NCI-H446 (cell line): ENCODE data around the gene MFSD6.
"Not testable (repeated sequence)": the region's sequence is repeated elsewhere in the genome, so short reads cannot be mapped to it uniquely, and the experiment has no call there.

Experiments used
- DNase-seq, 2 experiments: peaks; one replicate each; lab custom pipeline; 2025; lab: John Stamatoyannopoulos, UW

The MFSD6 gene

DNA sequence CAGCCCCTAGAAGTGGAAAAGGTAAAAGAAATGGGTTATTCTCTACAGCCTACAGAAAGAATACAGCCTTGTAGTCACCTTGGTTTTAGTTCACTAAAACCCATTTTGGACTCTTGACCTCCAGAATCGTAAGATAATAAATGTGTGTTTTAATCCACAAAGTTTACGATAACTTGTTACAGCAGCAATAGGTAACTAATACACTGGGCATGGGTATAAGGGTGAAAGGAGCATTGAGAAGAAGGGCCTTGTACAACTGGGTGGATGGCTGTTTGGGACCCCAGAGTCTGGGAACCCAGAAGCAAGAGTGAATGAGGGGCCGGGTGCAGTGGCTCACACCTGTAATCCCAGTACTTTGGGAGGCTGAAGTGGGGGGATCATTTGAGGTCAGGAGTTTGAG, 2.2 kb upstream of the MFSD6 start:
- DNase-seq, result no peak

DNA sequence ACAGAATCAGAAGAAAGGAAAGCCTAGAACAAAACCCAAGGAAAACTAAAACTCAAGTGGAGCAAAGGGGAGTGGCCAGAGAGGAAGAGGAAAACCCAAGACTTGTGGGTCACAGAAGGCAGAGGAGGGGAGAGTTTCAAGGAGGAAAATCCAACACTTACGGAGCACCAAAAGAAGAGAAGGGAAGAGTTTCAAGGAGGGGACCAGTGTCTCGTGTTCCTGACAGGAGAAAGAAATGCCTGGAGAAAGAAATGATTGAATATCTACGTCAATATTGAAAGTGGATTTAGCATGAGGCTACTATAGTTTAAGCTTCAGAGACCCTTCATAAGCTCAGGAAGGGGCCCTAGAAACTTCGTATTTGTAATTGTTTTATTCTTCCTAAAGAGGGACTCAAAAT, 1.4 kb upstream of the MFSD6 start:
- no peak for DNase-seq

DNA sequence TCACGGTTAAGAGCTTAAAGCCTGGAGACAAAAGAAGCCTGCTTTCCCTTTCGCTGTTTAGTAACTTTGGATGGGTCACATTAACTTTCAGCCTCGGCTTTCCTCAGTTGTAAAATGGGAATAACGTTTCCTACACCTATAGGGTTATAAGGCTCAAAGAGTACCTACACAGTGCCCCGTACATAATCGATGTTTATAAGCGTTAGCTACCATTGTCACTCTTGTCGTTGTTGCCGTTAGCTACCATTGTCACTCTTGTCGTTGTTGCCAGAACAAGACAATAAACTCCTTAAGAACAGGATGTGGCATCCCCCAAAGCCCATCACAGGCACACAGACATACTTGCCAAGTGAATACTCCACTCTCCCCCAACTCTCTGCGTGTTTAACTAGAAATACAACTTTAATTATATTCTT, 901 bp upstream of the MFSD6 start:
- DNase-seq, result no peak

DNA sequence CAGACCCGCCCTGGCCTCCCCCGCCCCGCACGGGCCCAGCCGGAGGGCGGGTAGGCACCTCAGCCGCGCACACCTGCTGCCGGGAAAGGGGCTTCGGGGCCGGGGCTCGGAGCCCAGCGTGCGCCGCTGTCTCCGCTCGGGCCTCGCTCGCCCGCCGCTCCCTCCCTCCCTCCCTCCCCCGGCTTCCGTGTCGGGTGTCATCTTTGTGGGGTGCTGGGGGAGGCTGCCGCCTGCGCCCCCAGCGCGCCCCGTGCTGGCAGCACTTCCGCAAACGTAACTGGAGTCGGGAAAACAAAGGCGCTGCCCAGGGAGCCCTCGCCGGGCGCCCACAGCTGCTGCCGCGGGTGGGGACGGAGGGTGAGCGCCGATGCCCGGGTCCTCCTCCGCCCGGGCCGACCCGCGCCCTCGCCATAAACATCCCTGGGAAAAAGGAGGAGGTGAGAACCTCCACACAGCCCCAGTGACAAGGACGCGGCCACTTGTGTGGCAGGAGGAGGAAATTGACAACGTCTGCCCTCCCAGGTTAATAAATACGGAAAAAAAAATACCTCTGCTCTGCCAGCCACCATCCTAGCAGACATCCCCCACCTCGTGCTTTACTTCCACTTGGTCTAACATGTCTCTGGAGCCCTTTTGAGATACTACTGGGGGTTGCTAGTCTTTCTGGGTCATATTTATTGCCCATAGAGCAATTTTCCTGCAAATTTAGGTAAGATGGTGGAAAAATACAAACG, 550 bp downstream of the MFSD6 start:
- no peak for DNase-seq

DNA sequence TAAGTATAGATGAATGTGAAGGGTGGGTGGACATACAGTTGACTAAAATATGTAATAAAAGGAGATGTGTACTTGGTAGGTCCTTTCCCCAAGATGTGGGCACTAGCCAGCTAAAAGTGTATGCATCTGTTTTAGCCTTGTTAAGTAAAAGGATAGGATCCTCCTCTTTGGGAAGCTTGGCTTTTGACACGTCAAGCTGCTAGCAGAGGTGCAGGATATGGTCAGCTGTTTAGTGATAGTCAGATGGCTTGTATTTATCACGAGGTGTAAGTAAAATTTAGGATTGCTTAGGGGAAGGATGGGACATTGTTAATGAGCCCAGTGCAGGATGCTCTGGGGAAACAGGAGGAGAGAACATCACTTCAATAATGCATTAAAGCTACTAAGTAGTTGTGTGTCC, 1.5 kb downstream of the MFSD6 start:
- peak in 1 of 2 experiments; percentile 13 for DNase-seq

DNA sequence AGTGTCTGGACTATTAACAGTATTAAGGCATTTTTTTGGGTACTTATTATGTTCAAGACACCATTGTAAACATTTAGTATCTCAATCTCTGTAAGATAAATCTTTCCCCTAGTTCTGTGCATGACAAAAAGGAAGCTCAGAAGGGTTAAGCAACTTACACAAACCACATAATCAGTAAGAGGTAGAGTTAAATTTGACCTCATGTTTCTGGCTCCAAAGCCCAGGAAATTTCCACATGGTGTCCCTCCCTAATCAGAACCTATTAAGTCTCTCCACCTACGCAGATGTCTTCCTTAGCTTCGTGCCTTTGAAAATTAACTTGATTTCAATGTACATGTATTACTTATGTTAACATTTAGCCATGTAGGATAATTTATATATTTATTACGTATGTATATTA, 2.0 kb downstream of the MFSD6 start:
- no peak for DNase-seq

DNA sequence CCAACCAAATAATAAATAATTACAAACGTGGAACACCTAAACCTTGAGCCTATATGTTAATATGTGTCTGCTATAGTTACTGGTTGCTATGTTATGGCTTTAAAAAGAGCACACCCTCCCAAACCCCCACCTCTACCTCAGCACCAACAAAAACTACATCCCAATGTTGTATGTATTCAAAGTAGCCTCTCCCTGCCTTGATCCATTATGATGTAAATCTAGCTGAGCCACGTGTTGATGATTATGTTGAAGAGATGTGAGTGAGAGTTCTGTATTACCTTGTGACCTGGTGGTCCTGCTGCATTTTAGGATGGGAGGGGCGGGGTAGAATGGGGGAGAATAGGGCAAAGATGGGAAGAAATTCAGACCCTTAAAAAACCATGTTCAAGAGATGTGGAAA, 4.8 kb downstream of the MFSD6 start:
- DNase-seq, result no peak

DNA sequence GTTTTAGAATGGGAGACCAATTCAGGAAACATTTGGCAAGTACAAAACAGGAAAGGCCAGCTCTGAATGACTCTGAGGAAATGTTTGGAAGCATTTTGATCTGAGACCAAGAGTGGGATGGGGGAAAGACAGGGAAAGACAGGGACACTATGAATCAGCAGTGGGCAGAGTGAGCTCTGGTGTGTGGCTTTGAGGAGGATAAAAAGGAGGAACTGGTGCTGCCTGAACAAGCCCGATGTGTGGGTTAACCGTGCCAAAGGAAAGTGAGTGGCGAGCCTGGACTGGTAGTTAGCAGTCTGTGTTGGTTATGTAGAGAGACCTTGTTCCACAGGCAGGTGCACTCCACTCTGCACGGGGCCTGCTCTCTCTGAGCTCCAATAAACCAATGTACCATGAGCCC, 5.3 kb downstream of the MFSD6 start:
- peak in 1 of 2 experiments; percentile 58 for DNase-seq

DNA sequence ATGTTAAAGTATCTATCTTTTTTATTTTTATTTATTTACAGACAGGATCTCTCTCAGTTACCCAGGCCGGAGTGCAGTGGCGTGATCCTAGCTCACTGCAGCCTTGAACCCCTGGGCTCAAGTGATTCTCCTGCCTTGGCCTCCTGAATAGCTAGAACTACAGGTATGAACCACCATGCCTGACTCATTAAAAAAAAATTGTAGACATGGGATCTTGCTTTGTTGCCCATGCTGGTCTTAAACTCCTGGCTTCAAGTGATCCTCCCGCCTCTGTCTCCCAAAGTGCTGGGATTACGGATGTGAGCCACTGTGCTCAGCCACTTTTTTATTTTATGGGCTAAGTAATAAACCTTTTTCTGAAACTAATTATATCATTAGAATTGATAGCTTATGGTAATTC, 7.1 kb downstream of the MFSD6 start:
- no peak for DNase-seq

DNA sequence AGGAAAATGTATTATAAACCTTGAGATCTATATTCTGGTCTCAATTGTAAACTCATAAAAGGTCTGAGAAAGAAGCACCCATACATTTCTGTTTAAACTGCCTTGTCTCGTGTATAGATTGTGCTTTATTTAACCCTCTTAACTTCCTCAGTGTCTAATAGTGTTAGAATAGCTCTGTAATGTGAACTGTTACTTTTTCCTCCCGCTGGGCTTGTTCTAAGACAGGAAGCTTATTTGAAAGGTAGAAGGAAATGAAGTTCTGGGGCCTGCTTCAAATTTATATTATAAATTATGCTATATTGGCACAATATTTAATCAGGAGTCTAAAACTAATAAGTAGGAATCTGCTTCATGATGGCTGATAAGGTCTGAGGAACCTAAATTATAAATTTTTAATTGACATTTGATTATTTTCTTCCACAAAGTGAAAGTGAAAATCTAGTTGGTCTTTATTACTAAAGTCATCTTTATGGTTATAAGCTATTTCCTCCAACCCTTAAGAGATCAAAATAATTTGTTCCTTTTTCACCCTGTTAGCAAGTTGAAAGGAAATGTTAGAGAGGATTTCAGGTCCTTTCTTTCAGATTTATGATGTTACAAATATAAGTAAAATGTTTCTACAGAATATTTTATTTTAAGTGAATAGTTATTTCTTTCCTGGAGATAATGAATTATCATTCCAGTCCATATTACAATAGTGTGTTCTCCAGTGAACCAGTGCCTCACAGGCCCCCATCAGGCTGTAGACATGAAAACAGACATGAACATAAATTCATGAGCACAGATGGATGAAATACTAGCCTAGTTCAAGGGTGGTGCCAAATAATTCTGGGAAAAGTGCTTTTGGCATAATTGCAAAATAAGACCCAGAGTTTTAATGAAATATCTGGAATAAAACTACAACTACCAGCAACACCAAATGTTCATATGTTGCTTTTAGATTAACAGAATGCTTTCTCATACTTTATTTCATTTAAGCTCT, 7.9 kb downstream of the MFSD6 start:
- peak; percentile 69 to 90 for DNase-seq

DNA sequence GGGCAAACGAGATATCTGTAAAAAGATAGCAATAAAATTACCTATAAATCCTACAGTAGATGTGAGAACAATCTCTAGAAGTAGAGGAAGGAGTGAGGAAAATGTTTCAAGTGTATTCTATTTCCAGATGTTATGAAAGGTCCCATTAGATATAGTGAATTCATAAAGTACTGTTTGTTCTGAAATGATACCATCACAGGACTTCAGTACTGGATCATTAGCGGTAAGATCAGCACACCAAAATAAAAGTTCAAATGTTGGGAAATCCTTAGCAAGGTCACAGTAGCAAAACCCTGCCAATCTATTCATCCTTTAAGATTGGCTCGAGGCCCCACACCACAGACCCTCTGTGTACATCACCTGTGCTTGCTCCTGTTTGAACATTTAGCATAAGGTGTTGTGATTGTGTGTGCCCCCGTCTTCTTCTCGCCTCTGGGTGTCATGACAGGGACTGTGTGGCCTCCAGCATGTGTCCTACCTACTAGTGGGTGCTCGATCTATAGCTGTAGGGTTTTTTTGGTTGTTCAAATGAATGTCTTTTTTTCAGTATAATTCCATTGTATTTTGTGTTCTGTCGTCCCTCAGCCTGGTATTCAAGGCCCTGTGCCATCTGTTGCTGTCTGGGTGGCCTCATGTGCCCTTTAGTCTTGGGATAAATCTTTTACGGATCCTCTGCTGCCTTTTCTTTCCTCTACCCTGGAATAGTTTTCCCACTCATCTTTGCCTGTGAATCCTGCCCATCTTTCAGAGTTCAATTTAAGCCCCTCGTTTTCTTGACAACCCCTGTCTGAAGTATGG, 9.1 kb downstream of the MFSD6 start:
- DNase-seq, result peak in 1 of 2 experiments; percentile 8

DNA sequence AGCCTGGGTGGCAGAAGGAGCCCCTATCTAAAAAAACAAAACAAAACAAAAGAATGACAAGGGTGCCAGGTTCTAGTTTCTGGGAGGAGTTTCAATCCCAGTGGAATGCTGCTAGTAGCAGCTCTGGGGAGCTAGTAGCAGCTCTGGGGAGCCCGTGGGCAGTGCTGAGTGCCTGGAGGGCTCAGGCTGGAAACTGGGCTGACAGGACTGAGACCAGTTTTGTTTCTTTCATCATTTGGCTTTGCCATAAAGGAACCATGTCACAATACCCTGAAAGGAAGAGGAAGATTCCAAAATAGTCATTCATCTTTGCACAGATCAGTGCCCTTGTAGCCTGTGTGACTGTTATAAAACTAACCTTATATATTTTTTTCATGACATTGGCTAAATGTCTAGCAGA, 10.6 kb downstream of the MFSD6 start:
- no peak for DNase-seq

DNA sequence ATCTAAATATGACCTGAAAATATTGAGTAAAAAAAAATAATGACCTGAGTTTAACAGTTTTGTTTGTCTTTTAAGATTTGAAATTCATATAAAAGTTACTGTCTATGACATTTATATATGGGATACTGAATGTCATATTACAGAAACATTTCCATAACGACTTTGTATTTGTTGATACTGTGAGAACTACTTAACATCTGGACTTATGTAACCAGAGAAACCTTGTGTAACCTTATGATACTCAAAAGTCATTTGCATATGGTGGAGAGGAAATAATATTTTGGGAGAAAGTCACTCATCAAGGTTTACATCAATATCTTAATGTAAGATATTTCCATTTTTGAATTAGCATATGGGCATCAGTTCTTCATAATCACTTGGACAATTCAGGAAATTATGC, 12.6 kb downstream of the MFSD6 start:
- no peak for DNase-seq

DNA sequence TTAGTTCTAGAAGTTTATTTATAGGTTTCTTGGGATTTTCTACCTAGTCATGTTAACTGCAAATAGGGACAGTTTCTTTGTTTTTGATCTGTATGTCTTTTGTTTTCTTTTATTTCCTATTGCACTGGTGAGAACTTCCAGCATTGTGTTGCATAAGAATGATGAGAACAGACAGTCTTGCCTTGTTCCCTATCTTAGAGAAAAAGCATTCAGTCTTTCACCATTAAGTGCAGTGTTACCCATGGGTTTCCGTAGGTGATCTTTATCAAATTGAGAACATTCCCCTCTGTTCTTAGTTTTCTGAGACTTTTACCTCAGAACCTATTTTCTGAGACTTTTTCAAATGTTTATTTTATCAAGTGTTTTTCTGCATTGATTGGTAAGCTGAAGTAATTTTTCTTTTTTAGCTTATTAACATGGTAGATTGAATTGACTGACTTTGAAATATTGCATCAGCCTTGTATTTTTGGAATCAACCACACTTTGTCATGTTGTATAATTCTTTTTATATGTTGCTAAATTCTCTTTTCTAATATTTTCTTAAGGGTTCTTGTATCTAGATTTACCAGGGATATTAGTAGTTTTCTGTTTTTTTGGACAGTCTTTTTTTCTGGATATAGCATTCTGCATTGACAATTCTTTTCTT, 17.2 kb downstream of the MFSD6 start:
- DNase-seq, result no peak

DNA sequence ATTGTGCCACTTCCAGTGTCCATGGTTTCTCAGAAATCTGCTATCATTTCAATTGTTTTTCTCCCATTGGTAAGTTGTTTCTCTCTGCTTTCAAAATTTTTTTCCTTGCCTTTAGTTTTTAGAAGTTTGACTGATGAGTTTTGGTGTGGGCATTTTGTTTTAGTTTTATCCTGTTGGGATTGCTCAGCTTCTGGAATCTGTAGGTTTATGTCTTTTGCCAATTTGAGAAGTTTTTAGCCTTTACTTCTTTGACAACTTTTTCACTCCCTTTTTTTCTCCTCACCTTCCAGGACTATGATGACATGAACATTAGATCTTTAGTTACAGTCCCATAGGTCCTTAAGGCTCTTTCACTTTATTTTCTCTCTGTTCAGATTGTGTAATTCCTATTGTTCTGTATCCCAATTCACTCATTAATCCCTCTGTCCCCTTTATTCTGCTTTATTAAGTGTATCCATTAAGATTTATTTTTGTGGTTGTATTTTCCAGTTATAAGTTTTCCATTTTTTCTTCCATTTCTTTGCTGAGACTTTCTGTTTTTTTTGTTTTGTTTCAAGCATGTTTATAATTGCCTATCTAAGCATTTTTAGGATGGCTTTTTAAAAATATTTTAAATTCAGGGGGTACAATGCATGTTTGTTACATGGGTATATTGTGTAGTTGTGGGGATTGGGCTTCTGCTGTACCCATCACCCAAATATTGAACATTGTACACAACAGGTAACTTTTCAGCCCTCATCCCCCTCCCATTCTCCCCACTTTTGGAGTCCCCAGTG, 17.9 kb downstream of the MFSD6 start:
- no peak for DNase-seq

DNA sequence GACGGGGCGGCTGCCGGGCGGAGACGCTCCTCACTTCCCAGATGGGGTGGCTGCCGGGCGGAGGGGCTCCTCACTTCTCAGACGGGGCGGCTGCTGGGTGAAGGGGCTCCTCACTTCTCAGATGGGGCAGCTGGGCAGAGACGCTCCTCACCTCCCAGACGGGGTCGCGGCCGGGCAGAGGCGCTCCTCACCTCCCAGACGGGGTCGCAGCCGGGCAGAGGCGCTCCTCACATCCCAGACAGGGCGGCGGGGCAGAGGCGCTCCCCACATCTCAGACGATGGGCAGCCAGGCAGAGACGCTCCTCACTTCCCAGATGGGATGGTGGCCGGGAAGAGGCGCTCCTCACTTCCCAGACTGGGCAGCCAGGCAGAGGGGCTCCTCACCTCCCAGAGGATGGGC, 22.7 kb downstream of the MFSD6 start:
- DNase-seq, result not testable (repeated sequence)

DNA sequence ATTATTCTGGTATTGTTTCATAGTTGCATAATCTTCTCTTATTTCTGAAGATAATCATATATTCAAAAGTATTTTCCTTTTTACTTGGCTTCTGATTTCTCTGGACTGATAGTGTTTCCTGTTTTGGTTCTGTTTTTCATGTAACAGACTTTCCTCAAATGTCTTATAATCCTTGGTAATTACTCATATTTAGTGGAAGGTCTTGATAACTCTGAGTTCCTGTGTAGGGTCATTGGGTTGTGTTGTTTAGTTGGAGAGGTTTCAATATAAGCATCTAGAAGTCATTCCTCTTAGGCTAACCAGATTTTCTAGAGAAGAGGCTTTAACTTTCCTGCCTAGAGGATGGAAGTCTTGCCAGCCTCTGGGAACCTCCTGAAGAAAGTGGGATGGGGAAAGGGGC, 23.8 kb downstream of the MFSD6 start:
- DNase-seq, result no peak

DNA sequence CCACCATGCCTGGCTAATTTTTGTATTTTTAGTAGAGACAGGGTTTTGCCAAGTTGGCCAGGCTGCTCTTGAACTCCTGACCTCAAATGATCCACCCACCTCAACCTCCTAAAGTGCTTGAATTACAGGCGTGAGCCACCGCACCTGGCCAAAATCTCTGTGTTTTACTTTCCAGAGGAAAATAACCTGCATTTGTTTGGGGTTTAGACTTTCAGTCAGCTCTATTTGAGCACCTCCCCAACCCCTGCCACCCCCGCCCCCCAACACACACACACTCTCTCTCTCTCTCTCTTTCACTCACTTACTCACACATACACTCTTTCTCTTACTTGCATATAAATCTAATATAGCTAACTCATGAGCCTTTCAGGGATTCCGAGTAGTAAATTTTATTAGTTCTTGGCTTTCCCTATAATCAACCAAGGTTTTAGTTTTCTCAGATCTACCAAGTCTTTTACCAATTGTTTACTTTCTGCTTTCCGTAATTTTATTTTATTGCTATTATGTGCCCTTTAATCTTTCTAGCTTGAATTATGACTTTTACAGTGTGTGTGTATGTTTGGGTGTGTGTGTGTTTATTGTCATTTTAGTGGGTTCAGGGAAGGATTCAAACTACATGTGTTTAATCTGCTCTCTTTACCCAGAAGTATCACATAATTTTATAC, 24.5 kb downstream of the MFSD6 start:
- no peak for DNase-seq

DNA sequence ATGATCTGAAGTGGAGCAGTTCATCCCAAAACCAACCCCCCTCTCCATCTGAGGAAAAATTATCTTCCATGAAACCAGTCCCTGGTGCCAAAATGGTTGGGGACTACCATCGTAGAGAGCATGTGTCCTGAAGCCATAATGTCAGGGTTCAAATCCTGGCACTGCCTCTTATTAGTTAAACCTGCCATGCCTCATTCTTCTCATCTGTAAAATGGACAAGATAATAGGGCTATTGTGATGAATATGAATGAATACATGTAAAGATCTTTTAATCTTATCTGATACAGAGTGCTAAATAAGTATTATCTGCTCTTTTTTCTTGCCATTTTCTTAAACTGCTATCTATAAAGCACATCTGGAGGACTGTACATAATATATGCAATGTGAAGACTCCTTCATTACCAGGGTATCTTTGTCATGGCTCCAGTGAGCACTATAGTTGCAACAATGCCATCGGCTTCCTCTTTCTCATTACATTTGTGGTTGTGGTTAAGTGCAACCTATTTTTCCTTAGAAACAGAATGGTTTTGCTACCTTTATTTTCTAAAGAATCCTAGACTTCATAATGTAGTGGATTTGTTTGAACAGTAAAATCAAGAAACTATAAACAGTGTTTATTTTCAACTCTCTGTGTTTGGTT, 27.0 kb downstream of the MFSD6 start:
- DNase-seq, result no peak

DNA sequence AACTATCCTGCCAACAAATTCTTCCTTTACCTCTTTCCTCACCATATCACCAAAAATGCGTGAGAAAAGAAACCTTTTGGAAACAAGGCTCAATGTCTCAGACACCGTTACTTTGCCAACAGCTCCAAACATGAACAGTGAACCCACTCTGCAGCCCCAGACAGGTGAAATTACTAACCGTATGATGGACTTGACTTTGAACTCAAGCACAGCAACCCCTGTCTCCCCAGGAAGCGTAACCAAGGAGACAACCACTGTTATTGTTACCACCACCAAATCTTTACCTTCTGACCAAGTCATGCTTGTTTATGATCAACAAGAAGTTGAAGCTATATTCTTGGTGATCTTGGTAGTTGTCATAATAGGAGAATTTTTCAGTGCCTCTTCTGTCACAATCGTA, 28.4 kb downstream of the MFSD6 start:
- no peak for DNase-seq
